NCI-H128 (cell line): ENCODE results near the gene CTR9.

Experiments
- DNase-seq: peaks from one replicate; lab custom pipeline; 2025; ENCODE audit not compliant: unreplicated experiment; lab: John Stamatoyannopoulos, UW

CTR9 gene

GRCh38 chr11:10779086-10779485 is 28.0 kb downstream of the CTR9 start:
- DNase-seq: no peak

GRCh38 chr11:10780040-10780439 is 29.0 kb downstream of the CTR9 start:
- DNase-seq: no peak

GRCh38 chr11:10784232-10785145 is 33.4 kb downstream of the CTR9 start:
- peak; percentile 48 for DNase-seq

- DNase-seq: no peak
Observed at GRCh38 chr11:10785146-10785474, 34.1 kb downstream of the CTR9 start.

- no peak for DNase-seq
Observed at GRCh38 chr11:10786451-10786850, 35.4 kb downstream of the CTR9 start.

- peak; percentile 61 for DNase-seq
Observed at GRCh38 chr11:10792385-10793068, 41.5 kb downstream of the CTR9 start.

- no peak for DNase-seq
Observed at GRCh38 chr11:10793470-10794255, 42.6 kb downstream of the CTR9 start.

- DNase-seq: no peak
Observed at GRCh38 chr11:10796191-10796590, 45.1 kb downstream of the CTR9 start.

- DNase-seq: no peak
Observed at GRCh38 chr11:10797001-10797400, 46.0 kb downstream of the CTR9 start.

GRCh38 chr11:10797531-10797930 is 46.5 kb downstream of the CTR9 start:
- DNase-seq: no peak

- DNase-seq: no peak
Observed at GRCh38 chr11:10798330-10798928, 47.4 kb downstream of the CTR9 start.

GRCh38 chr11:10800292-10800691 is 49.2 kb downstream of the CTR9 start:
- DNase-seq: no peak

GRCh38 chr11:10803676-10804075 is 52.6 kb downstream of the CTR9 start:
- DNase-seq: no peak

GRCh38 chr11:10805741-10806140 is 54.7 kb downstream of the CTR9 start:
- DNase-seq: no peak

GRCh38 chr11:10806206-10806605 is 55.2 kb downstream of the CTR9 start:
- DNase-seq: no peak

- DNase-seq: no peak
Observed at GRCh38 chr11:10807493-10808234, 56.6 kb downstream of the CTR9 start.

- DNase-seq: no peak
Observed at GRCh38 chr11:10808235-10808552, 57.1 kb downstream of the CTR9 start.

- DNase-seq: peak; percentile 99
Observed at GRCh38 chr11:10808553-10809372, 57.7 kb downstream of the CTR9 start, which contains the start of gene EIF4G2. Gene EIF4G2, minus strand, starts transcription at chr11:10808926.

- DNase-seq: peak; percentile 60
Observed at GRCh38 chr11:10809373-10810160, 58.5 kb downstream of the CTR9 start.
